LNCAP (cell line): Measurements from ENCODE around the gene CYB5R4.

Source experiments
- TF ChIP-seq, protein P1 (sequence below): fragments of 450-650 bp; IDR thresholded peaks from 2 replicates; pipeline ENCODE4 v1.5.1; 2017; ENCODE audit warnings: mild to moderate bottlenecking

CYB5R4 gene

DNA sequence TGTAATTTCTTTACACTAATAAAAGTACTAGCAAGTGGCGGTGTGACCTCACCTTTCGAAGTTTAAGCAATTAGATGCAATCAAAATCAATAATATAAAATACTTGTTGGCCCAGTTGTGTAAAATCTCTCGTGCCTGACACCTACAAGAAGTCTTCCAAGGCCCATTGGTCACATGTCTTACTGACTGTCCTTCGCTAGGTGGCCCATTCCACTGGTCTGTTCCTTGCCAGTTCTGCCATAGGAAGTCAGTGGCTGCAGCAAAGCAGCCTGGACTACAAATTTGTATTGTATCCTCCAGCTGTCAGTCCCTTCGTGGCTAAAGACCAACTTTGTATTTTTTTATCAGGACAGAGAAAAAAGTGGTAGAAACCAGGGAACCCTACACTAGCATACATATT lies 61.8 kb downstream of the CYB5R4 start:
- TF ChIP-seq, protein P1, sequence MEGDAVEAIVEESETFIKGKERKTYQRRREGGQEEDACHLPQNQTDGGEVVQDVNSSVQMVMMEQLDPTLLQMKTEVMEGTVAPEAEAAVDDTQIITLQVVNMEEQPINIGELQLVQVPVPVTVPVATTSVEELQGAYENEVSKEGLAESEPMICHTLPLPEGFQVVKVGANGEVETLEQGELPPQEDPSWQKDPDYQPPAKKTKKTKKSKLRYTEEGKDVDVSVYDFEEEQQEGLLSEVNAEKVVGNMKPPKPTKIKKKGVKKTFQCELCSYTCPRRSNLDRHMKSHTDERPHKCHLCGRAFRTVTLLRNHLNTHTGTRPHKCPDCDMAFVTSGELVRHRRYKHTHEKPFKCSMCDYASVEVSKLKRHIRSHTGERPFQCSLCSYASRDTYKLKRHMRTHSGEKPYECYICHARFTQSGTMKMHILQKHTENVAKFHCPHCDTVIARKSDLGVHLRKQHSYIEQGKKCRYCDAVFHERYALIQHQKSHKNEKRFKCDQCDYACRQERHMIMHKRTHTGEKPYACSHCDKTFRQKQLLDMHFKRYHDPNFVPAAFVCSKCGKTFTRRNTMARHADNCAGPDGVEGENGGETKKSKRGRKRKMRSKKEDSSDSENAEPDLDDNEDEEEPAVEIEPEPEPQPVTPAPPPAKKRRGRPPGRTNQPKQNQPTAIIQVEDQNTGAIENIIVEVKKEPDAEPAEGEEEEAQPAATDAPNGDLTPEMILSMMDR = no peak

DNA sequence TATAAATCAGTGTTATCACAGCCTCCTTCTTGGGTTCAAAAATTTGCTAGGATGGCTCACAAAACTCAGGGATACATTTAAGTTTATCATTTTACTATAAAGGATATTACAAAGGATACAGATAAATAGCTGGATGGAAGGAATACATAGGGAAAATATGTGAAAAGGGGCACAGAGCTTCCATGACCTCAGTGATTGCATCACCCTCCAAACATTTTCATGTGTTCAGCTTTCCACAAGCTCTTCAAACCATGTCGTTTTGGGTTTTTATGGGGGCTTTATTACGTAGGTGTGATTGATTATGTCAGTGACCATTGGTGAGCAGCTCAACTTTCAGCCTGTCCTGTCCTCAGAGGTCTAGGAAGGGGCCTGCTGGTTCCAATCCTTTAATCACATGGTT lies 68.0 kb downstream of the CYB5R4 start:
- TF ChIP-seq, protein P1 = no peak

DNA sequence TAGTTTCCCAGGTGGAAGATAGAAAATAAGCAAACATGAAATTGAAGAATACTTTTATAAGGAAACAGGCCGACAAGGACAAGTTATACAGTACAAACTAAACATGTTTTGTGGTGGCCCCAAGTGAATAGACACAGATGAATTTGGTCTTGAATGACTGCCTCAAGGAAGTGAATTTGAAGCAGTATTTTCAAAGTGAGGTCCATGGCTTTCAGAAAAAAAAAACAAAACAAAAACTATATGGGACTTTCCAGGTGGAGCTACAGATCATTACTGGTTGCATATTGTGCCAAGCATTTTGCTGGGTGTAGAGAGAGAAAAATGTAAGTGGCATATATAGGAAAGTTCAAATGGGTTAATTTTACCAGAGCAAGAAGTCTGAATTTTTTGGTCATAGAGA lies 68.8 kb downstream of the CYB5R4 start:
- TF ChIP-seq, protein P1 = no peak

DNA sequence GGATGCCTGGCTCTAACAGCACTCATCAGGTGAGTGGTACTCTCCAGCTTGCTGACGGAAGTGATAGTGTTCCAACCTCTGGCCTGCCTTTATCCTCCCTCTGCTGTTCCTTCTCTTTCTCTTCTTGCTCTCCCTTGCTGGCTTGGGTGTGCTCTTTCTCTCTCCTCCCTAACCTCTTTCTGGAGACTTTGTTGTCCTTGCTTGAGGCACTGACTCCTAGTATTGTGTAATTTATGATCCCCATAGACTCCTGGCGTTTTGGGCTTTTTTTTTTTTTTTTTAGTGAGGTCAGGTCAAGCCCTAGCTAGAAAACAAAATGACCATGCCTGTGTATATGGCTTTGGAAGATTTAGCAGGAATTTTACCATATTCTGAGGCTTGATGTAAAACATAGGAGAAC lies 89.4 kb downstream of the CYB5R4 start:
- TF ChIP-seq, protein P1 = no peak

DNA sequence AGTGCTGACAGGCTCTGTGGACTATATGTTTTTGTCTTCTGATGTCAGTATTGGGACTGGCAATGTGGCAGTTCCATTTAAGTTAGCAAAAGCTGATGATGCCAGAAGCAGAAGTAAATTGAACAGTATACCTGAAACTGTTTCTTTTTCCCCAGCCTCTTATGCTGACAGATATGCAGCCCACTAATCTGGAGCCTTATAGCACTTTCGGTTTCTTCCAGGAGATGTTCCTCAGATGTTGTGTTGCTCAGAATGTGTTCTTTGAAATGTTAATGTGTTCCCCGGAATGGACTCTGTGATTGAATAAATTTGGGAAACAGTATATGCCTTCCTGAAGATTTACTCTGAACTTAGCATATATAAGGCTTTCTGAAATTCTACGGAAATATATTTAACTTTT lies 93.3 kb downstream of the CYB5R4 start:
- TF ChIP-seq, protein P1 = no peak

DNA sequence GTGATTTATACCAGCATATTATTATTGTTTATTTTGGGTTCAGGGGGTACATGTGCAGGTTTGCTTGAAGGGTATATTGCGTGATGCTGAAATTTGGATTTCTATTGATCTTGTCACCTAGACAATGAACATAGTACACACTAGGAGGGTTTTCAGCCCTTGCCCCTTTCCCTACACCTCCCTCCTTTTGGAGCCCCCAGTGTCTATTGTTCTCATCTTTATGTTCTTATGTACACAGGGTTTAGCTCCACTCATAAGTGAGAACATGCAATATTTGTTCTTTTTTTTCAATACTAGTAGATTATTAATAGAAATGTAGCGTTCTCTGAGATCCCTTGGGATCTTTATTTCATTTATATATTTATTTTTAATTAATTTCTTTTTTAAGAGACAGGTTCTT lies 94.9 kb downstream of the CYB5R4 start:
- TF ChIP-seq, protein P1 = no peak

DNA sequence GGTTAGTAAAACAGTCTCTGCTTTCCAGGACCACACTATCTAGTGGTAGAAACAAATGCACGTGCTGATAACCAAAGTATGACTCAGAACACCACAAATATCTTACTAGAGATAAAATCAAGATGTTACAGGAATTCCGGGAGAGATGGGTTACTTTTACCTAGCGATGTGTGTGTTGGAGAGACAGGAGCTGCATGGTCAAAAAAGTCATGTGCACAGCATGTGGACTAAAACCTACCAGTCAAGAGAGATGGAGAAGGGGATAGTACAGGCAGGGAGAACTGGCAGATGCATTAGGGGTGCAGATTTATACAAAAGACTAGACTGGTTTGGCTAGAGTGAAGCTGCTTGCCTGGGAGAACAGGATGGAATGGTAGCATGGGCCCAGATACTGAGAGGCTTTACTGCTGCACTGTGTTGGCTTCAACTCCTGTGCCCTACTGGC lies 98.8 kb downstream of the CYB5R4 start:
- TF ChIP-seq, protein P1 = no peak

DNA sequence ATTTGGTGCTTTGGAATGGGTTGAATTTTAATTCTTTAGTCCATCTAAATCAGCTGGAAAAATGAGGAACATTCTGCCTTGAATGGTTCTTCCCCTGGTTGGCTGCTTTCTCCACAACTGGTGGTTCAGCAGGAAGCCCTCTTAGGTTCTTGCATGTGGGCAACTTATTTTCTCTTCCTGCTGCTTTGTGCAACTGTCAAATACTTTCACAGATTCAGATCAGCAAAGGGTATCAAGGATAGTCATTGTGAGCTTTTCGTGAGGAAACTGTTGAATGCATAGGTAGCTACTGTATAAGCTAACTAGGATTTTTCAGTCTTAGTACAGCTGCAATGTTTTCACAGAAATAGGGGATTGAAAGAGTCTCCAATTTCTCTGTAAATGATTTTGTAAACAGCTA lies 101.2 kb downstream of the CYB5R4 start:
- TF ChIP-seq, protein P1 = no peak
